Cardiac fibroblast (primary cell): ENCODE measurements around the gene DBH.
"Not testable (repeated sequence)": the region's sequence is repeated elsewhere in the genome, so short reads cannot be mapped to it uniquely, and the experiment has no call there.

Experiments used
- DNase-seq, 2 donors: peaks; one replicate each; pipeline versions ENCODE4 v3.0.0 to v3.0.0-alpha.2; 2010; ENCODE audit warnings: low read depth in 2 of 2
- H3K4me3 ChIP-seq, 2 donors: replicated peaks in 1 of 2; 1 replicate in 1 of 2; 2 replicates in 1 of 2; pipeline ENCODE4 v1.5.1; 2011; ENCODE audit warnings: low read depth in 2 of 2, low read length in 2 of 2, mild to moderate bottlenecking in 2 of 2, moderate library complexity in 1 of 2
- TF ChIP-seq, protein P1 (sequence below): IDR thresholded peaks from one replicate; pipeline ENCODE4 v1.5.1; 2011; ENCODE audit warnings: low read depth, mild to moderate bottlenecking, low read length, inconsistent platforms

Gene DBH

DNA sequence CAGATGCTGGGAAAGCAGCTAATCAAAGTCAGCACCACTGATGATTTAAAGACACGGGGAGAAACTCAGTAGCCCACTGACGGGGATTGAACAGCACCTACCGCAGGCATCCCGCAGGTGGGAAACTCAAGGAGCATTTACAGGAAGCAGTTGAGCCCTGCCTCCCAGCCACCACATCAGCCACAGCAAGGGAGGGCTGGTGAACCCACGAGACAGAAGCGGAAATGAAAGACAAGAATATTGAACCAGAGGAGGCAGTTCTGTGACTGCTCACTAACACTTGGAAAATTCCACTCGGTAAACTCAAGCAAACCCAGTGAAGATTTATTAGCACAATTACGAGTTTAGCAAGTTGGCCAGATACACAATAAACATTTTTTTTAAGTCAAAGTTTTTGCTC is 16.4 kb upstream of the DBH start:
- no peak overlapping the region for H3K4me3 ChIP-seq
- TF ChIP-seq, protein P1, sequence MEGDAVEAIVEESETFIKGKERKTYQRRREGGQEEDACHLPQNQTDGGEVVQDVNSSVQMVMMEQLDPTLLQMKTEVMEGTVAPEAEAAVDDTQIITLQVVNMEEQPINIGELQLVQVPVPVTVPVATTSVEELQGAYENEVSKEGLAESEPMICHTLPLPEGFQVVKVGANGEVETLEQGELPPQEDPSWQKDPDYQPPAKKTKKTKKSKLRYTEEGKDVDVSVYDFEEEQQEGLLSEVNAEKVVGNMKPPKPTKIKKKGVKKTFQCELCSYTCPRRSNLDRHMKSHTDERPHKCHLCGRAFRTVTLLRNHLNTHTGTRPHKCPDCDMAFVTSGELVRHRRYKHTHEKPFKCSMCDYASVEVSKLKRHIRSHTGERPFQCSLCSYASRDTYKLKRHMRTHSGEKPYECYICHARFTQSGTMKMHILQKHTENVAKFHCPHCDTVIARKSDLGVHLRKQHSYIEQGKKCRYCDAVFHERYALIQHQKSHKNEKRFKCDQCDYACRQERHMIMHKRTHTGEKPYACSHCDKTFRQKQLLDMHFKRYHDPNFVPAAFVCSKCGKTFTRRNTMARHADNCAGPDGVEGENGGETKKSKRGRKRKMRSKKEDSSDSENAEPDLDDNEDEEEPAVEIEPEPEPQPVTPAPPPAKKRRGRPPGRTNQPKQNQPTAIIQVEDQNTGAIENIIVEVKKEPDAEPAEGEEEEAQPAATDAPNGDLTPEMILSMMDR: no peak
- no peak for DNase-seq

DNA sequence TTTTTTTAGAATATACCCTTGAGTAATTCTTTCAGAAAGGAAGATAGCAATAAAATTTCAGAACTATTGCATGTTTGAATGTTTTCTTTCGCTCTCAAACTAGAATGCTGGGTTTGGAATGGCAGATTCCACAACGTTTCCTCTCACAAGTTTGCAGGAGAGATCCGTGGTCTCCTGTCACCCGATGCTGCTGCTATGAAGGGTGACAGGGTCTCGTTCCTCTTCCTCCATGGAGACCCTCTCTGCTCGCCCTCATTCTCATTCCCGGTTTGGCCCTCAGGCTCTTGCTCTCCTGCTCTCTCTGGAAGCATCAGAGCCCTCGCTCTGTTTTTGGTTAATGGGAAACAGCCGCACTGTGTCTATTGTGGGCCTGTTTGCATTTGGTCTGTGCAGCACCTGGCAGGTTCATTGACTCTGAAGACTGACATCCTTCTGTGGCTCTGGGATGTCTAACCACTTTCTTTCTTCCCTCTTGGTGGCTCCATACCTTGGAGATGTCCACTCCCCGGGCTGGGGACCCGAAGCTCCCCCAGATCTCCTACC is 14.4 kb upstream of the DBH start:
- no peak for DNase-seq
- TF ChIP-seq, protein P1: no peak
- no peak overlapping the region for H3K4me3 ChIP-seq

DNA sequence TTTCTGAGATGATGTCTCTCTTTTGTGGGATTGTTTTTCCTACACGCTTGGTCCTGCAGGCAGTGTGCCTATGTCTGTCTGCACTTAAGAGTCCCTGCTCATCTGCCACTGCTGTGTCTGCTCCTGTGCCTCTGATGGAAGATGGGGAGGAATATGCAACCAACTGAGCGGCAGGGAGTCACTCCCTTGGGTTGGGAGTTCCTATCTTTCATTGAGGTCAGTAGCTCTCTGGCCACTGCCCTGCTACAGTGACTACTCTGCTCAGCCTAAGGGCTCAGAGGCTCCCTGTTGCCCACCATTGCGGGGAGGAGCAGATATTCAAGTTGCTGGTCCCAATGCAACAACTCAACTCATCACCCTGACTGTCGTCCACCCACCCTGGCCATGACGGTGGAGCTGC is 13.6 kb upstream of the DBH start:
- TF ChIP-seq, protein P1: no peak
- no peak for DNase-seq
- H3K4me3 ChIP-seq: no peak overlapping the region

DNA sequence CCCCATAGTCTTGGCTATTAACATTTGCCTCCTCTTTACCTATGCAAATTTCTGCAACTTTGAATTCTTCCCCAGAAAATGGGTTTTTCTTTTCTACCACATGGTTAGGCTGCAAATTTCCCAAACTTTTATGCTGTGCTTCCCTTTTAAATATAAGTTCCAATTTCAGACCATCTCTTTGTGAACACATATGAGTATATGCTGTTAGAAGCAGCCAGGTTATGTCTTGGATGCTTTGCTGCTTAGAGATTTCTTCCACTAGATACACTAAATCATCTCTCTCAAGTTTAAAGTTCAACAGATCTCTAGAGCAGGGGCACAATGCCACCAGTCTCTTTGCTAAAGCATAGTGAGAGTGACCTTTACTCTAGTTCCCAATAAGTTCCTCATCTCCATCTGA is 10.2 kb upstream of the DBH start:
- not testable (repeated sequence) for DNase-seq

DNA sequence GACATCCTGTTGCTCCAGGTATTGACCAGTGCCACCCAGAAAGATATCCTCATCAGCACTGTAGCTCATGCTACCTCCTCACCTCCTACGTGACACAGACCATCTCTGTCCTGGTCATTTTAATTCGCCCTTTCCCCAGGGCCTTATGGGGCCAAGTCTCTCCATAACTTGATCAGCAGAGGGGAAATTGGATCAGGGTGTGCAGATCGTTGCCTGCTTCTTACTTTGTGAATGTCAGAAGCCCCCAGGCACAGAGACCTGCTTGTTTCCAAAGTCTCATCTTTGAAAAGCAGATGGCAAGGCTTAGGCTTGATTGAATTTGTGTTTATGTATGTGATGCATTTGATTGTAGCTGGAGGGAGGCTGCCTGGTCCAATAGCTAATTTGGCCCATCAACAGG is 8.8 kb upstream of the DBH start:
- no peak overlapping the region for H3K4me3 ChIP-seq
- DNase-seq: no peak
- TF ChIP-seq, protein P1: no peak

More for the DNA sequence above, 10.2 kb upstream of the DBH start:
- not testable (repeated sequence) for H3K4me3 ChIP-seq

DNA sequence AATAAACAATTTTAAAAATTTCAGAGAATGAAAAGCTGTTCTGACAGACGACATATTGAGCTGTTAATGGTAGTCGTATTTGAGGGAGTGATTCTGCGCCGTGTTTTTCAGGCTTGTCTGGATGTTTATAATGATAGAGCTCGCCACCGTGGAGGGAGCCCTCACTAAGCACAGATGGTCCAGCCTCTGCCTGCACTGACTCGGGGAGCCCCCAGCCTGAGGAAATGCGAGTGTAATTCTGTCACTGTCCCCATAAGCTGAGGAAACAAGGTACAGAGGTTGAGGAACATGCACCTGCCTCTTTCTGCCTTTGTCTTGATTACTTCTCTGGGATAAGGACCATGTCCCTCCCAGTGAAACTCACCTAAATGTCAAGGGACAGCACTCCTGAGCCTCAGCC is 7.4 kb upstream of the DBH start:
- TF ChIP-seq, protein P1: no peak
- DNase-seq: no peak
- H3K4me3 ChIP-seq: no peak overlapping the region

DNA sequence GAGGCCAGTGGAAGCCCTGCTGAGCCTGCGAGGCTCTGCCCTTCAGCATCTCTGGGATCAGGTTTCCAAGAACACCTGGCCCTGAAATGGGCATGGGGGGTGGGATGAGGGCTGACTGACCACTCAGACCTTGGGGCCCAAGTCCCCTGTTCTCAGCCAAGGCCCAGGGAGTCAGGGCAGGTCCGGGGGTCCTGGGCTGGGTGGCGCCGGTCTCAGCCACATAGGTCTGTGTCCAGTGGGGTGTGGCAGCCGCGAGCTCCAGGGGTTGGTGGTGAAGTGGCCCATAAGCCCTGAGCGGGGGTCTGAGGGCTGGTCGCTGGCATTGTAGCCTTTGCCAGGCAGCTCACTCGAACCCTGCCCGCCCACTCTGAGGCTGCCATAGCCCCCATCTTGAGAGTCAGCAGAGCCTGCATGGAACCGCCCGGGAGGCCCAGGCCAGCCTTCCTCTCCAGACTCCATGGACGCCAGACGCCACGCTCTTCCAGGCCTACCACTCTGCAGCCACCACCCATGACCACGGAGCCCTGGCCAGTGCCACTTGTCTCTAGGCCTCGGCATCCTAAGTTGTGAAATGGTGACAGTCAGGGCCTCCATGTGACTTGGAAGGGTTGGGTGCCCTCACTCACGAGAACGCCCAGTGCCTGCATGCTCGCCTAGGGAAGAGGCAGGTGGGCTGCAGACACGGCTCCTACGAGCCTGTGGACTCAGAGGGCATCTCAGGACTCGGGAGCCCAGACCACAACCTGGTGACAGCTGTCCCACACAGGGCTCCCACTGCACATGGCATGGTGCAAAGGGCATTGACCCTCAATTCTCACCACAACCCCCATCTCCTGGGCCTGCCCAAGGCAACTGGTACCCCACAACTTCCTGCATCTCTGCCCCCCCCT is 6.7 kb upstream of the DBH start:
- TF ChIP-seq, protein P1: no peak
- no peak overlapping the region for H3K4me3 ChIP-seq
- DNase-seq: no peak
